ENCODE results near the gene OPN1MW. TPM values are rescaled to one million over a fixed set of nuclear protein-coding genes. Genes with fewer than 3 reads are reported as not detected.

The OPN1MW gene
- total RNA-seq, 1 donor from 2014 or later = not detected

Other genes starting within 250 kb of the OPN1MW start
- gene NAA10, start 247.6 kb upstream of the OPN1MW start, total RNA-seq = 69.2 TPM
- 57.0 TPM for gene RENBP, start 238.0 kb upstream of the OPN1MW start, total RNA-seq
- 48.4 TPM for gene HCFC1, start 210.8 kb upstream of the OPN1MW start, total RNA-seq
- gene TMEM187, start 209.8 kb upstream of the OPN1MW start, total RNA-seq = 7.6 TPM
- gene IRAK1, start 162.7 kb upstream of the OPN1MW start, total RNA-seq = 73.1 TPM
- gene MECP2, start 84.9 kb upstream of the OPN1MW start, total RNA-seq = 57.6 TPM
- gene OPN1LW, start 38.4 kb upstream of the OPN1MW start, total RNA-seq = not detected
- not detected for gene OPN1MW2, start 37.2 kb downstream of the OPN1MW start, total RNA-seq
- gene OPN1MW3, start 75.0 kb downstream of the OPN1MW start, total RNA-seq = not detected
- not detected for gene TEX28, start 112.5 kb downstream of the OPN1MW start, total RNA-seq
- not detected for gene TKTL1, start 113.2 kb downstream of the OPN1MW start, total RNA-seq
- gene FLNA, start 192.0 kb downstream of the OPN1MW start, total RNA-seq = 1,080 TPM
- 50.9 TPM for gene EMD, start 196.7 kb downstream of the OPN1MW start, total RNA-seq
- gene RPL10, start 215.8 kb downstream of the OPN1MW start, total RNA-seq = 2,678 TPM
- gene DNASE1L1, start 226.7 kb downstream of the OPN1MW start, total RNA-seq = 36.1 TPM
- 47.8 TPM for gene TAFAZZIN, start 228.9 kb downstream of the OPN1MW start, total RNA-seq
- gene ATP6AP1, start 246.1 kb downstream of the OPN1MW start, total RNA-seq = 235 TPM